Immature natural killer cell (primary cell): ENCODE data around the gene SLC23A3. TPM values are rescaled to one million over a fixed set of nuclear protein-coding genes. Genes with fewer than 3 reads are reported as not detected.

ENCODE experiments used
- DNase-seq, 3 donors: peaks; one replicate each; pipeline ENCODE4 v3.0.0; 2022; ENCODE audit warnings: mixed read lengths in 1 of 3
- H3K27ac Mint-ChIP-seq, 6 donors: one replicate each; pipeline ENCODE4 v1.8.0; 2020; ENCODE audit warnings: mixed read lengths in 6 of 6, mild to moderate bottlenecking in 5 of 6, inconsistent platforms in 4 of 6, moderate library complexity in 3 of 6
- H3K27me3 Mint-ChIP-seq, 3 donors: one replicate each; pipeline ENCODE4 v1.8.0; 2020 to 2021; ENCODE audit warnings: low read depth in 3 of 3, mild to moderate bottlenecking in 3 of 3, mixed read lengths in 3 of 3, moderate library complexity in 3 of 3, inconsistent platforms in 1 of 3
- H3K36me3 Mint-ChIP-seq, 3 donors: one replicate each; pipeline ENCODE4 v1.8.0; 2020; ENCODE audit warnings: mixed read lengths in 3 of 3, inconsistent platforms in 2 of 3, mild to moderate bottlenecking in 2 of 3
- H3K4me1 Mint-ChIP-seq, 2 donors: one replicate each; pipeline ENCODE4 v1.8.0; 2020; ENCODE audit warnings: inconsistent platforms in 2 of 2, mild to moderate bottlenecking in 2 of 2, mixed read lengths in 2 of 2, moderate library complexity in 1 of 2
- H3K4me3 Mint-ChIP-seq, 5 donors: one replicate each; pipeline ENCODE4 v1.8.0; 2020; ENCODE audit warnings: mild to moderate bottlenecking in 5 of 5, mixed read lengths in 5 of 5, inconsistent platforms in 3 of 5, moderate library complexity in 3 of 5
- H3K9me3 Mint-ChIP-seq, 6 donors: one replicate each; pipeline ENCODE4 v1.8.0; 2020; ENCODE audit warnings: mild to moderate bottlenecking in 6 of 6, mixed read lengths in 6 of 6, inconsistent platforms in 4 of 6, moderate library complexity in 3 of 6
- polyA plus RNA-seq, 3 donors: library from polyadenylated mRNA; unstranded; fragments of 300-500 nt; fragmentation: Illumina TruSeq; gene quantifications; one replicate each; pipeline ENCODE4 v1.2.3, GENCODE V29; 2021

The SLC23A3 gene
- polyA plus RNA-seq, 3 donors from 2014 or later, result 0.29 TPM; not detected in 2

DNA sequence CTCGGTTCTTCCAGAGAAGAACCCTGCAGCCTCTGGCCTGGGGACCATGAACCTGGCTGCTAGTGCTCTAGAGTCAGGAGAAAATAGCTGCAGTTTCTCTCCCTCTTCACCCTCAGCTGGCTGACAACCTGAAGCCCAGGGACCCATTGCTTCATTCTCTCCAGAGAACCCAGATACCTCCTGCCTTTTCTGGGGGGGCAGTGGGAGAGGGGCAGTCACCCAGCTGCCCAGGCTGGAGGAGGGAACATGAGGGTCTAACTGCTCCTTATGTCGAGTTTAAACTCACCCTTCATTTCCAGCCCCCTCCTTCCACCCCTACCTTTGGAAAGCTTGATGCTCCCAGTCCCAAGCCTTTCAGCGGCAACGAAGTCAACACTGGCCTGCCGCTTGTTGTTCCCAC is 29.1 kb upstream of the SLC23A3 start:
- H3K4me1 Mint-ChIP-seq, result peaks cover 13 to 14% of the 10 kb centered on the region in 2 donors
- peak overlapping the region in 1 of 5 donors; percentile 42 for H3K4me3 Mint-ChIP-seq
- H3K27me3 Mint-ChIP-seq, result peaks cover 0 to 12% (median 5%) of the 10 kb centered on the region in 3 donors
- H3K9me3 Mint-ChIP-seq, result no peaks in the 10 kb centered on the region
- H3K27ac Mint-ChIP-seq, result peak overlapping the region in 2 of 6 donors; percentile 17 to 21
- H3K36me3 Mint-ChIP-seq, result no peaks in the 10 kb centered on the region
- no peak for DNase-seq

DNA sequence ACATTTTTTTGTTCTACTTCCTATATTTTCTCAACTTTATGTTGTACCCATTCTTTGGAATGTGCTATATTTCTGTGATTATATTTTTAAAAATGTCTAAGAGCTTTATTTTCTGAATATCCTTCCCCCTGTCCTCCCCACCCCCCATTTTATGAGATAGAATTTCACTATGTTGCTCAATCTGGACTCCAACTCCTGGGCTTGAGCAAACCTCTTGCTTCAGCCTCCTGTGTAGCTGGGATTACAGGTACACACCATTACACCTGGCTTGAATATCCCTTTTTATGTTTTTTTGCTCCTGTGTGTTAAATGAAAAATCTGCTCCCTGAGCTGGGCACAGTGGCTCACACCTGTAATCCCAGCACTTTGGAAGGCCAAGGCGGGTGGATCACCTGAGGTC is 27.6 kb upstream of the SLC23A3 start:
- peaks cover 13 to 14% of the 10 kb centered on the region in 2 donors for H3K4me1 Mint-ChIP-seq
- no peak overlapping the region for H3K27ac Mint-ChIP-seq

DNA sequence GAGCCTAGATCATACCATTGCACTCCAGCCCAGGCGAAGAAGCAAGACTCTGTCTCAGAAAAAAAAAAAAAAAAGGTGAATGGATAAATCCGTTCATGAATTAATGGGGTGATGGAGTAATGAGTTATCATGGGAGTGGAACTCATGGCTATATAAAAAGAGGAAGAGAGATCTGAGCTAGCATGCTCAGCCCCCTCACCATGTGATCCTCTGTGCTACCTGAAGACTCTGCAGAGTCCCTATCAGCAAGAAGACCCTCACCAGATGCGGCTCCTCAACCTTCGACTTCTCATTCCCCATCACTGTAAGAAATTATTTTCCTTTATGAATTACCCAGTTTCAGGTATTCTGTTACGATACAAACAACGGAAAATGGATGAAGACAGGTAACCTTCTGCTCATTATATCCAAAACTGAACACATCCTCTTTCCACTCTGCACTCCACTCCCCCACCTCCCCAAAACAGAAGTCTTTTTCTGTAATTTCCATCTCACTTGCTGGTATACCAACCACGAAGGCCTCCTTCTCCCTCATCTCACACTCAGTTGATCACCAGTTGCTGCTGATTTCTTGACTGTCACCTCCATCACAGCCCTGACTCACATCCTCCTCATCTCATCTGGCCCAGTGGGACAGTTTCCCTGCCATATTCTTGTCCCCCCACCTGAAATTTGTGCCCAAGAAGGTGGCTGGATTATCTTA is 17.1 kb upstream of the SLC23A3 start:
- Mint-ChIP-seq H3K27me3 (no peaks in the 10 kb centered on the region), H3K27ac (peak overlapping the region in 2 of 6 donors; percentile 16 to 37), H3K4me1 (peaks cover 2 to 10% of the 10 kb centered on the region in 2 donors), H3K36me3 (peaks cover 9 to 24% (median 11%) of the 10 kb centered on the region in 3 donors), H3K9me3 (no peaks in the 10 kb centered on the region), H3K4me3 (no peak overlapping the region)
- no peak for DNase-seq

More for the DNA sequence above, 27.6 kb upstream of the SLC23A3 start:
- Mint-ChIP-seq H3K9me3 (no peaks in the 10 kb centered on the region), H3K27me3 (peaks cover 0 to 12% (median 5%) of the 10 kb centered on the region in 3 donors), H3K4me3 (no peak overlapping the region), H3K36me3 (no peaks in the 10 kb centered on the region)
- DNase-seq, result no peak

DNA sequence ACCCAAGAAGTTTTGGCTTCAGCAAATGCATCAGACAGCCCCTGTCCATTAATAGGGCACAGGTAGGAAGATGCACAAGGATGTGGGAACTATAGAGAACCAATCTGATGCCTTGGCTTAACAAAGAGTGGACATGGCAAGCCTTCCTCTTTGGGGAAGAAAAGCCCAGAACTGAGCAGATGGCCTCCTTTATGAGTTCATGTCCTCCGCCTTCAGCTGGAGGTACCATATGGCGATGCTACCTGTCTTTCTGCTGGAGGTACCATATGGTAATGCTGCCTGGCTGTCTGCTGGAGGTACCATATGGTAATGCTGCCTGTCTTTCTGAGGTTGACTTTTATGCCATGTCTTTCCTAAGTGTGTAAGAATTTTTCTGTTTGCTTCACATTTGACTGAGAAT is 14.3 kb upstream of the SLC23A3 start:
- H3K27me3 Mint-ChIP-seq, result peaks cover 0 to 3% (median 0%) of the 10 kb centered on the region in 3 donors
- DNase-seq, result no peak
- peaks cover 13 to 39% (median 15%) of the 10 kb centered on the region in 3 donors for H3K36me3 Mint-ChIP-seq
- peak overlapping the region in 3 of 6 donors; percentile 30 to 72 (median 37) for H3K27ac Mint-ChIP-seq
- no peak overlapping the region for H3K4me3 Mint-ChIP-seq
- H3K9me3 Mint-ChIP-seq, result no peaks in the 10 kb centered on the region
- peaks cover 14 to 29% of the 10 kb centered on the region in 2 donors for H3K4me1 Mint-ChIP-seq

DNA sequence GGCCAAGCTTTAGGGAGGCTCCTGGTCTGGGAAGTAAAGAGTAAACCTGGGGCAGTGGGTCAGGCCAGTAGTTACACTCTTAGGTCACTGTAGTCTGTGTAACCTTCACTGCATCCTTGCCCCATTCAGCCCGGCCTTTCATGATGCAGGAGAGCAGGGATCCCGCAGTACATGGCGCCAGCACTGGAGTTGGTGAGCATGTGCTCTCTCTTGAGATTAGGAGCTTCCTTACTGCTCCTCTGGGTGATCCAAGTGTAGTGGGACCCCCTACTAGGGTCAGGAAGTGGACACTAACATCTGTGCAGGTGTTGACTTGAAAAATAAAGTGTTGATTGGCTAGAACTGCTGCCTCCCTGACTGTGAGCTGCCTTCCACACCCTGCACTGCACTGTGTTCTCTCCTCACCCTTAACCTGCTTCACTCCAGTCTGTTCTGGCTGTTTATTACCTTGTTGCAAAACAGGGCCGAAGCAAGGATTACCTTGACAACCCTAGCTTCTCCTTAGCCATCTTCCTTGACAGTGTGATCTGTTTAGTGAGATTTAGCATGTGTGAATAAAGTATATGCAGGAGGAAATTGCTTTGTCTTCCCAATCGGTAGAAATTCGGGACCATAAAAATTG is 13.4 kb upstream of the SLC23A3 start:
- no peak for DNase-seq
- Mint-ChIP-seq H3K4me3 (no peak overlapping the region), H3K36me3 (peaks cover 13 to 39% (median 15%) of the 10 kb centered on the region in 3 donors), H3K4me1 (peaks cover 21 to 36% of the 10 kb centered on the region in 2 donors), H3K27me3 (peaks cover 5 to 12% (median 6%) of the 10 kb centered on the region in 3 donors), H3K27ac (peak overlapping the region in 3 of 6 donors; percentile 27 to 58 (median 51)), H3K9me3 (no peaks in the 10 kb centered on the region)

DNA sequence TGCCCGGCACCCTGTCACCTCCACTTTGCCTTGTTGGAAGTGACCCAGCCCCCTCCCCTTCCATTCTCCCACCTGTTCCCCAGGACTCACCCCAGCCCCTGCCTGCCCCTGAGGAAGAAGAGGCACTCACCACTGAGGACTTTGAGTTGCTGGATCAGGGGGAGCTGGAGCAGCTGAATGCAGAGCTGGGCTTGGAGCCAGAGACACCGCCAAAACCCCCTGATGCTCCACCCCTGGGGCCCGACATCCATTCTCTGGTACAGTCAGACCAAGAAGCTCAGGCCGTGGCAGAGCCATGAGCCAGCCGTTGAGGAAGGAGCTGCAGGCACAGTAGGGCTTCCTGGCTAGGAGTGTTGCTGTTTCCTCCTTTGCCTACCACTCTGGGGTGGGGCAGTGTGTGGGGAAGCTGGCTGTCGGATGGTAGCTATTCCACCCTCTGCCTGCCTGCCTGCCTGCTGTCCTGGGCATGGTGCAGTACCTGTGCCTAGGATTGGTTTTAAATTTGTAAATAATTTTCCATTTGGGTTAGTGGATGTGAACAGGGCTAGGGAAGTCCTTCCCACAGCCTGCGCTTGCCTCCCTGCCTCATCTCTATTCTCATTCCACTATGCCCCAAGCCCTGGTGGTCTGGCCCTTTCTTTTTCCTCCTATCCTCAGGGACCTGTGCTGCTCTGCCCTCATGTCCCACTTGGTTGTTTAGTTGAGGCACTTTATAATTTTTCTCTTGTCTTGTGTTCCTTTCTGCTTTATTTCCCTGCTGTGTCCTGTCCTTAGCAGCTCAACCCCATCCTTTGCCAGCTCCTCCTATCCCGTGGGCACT is 12.7 kb upstream of the SLC23A3 start:
- H3K9me3 Mint-ChIP-seq, result no peaks in the 10 kb centered on the region
- peak overlapping the region in 2 of 6 donors; percentile 40 to 46 for H3K27ac Mint-ChIP-seq
- peaks cover 9 to 18% (median 11%) of the 10 kb centered on the region in 3 donors for H3K27me3 Mint-ChIP-seq
- H3K36me3 Mint-ChIP-seq, result peaks cover 13 to 39% (median 15%) of the 10 kb centered on the region in 3 donors
- H3K4me1 Mint-ChIP-seq, result peaks cover 23 to 39% of the 10 kb centered on the region in 2 donors
- no peak overlapping the region for H3K4me3 Mint-ChIP-seq
- no peak for DNase-seq

DNA sequence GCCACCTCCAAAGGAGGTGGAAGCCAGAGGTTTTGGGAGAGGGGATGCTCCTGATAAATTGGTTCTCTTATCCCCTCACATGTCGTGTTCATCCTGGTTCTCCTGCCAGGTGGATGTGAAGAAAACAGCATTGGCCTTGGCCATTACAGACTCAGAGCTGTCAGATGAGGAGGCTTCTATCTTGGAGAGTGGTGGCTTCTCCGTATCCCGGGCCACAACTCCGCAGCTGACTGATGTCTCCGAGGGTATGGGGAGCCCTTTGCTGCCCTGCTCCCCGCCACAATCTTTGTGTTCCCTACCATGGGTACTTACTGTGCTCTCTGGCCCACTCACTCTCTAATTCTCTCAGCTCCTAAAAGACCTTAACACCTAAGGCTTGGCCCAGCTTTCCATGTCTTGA is 11.7 kb upstream of the SLC23A3 start:
- peaks cover 16 to 24% (median 16%) of the 10 kb centered on the region in 3 donors for H3K27me3 Mint-ChIP-seq
- no peak for DNase-seq
- no peak overlapping the region for H3K4me3 Mint-ChIP-seq
- peak overlapping the region in 2 of 6 donors; percentile 26 to 55 for H3K27ac Mint-ChIP-seq
- H3K36me3 Mint-ChIP-seq, result peaks cover 13 to 39% (median 15%) of the 10 kb centered on the region in 3 donors
- H3K4me1 Mint-ChIP-seq, result peaks cover 28 to 45% of the 10 kb centered on the region in 2 donors
- no peaks in the 10 kb centered on the region for H3K9me3 Mint-ChIP-seq

DNA sequence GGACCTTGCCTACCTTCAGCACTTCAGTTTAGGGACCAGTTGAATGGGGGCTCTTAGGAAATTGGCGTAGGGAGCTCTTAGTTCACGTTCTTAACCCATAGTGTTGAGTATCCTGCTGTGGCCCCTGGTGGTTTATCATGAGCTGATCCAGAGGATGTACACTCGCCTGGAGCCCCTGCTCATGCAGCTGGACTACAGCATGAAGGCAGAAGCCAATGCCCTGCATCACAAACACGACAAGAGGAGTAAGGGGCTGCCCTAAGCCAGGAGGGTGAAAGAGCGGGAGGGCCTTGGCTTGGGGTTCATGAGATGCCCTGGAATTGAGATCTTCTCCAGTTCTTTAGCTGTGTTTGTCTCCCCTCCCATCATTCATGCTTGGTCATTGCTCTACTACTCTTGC is 11.1 kb upstream of the SLC23A3 start:
- Mint-ChIP-seq H3K4me3 (peak overlapping the region in 2 of 5 donors; percentile 23 to 53), H3K9me3 (no peaks in the 10 kb centered on the region)

DNA sequence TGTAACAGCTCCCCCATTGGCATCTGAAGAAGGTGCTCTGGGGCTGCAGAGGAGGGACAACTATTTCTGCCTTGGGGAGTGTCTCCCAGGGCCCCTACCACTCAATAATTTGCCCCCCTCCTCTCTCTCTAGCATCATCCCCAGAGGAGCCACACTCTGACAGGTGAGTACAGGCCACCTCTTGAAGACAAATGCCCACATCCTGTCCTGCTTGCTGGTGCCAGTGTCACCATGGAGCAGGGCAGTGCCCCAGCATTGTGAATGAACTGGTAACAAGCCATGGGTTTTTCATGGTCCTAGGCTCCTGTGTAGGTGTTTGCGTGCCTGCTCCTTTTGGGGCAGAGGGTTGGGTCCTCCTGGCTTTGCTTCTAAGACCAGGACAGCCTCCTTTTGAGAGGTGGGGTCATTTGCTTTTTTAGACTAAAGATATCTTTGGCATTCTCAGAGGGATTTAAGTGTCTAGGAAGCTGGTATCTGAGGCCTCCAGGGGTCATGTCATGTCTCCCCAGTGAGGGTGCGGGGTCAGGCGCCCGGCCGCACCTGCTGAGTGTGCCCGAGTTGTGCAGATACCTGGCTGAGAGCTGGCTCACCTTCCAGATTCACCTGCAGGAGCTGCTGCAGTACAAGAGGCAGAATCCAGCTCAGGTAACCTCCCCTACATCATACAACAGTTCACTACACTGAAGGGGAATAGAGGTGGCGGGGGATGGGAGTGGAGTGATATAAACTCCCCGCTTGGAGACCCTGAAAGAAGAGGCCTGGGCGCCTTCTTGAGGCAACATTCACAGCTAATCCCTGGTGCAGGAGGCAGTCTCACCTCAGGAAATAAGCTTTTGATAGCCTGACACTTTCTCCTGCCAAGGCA is 10.0 kb upstream of the SLC23A3 start:
- Mint-ChIP-seq H3K36me3 (peaks cover 9 to 30% (median 10%) of the 10 kb centered on the region in 3 donors), H3K4me3 (peak overlapping the region; percentile 84 to 97 (median 95)), H3K27ac (peak overlapping the region; percentile 57 to 94 (median 86)), H3K4me1 (peaks cover 38 to 56% of the 10 kb centered on the region in 2 donors), H3K9me3 (no peaks in the 10 kb centered on the region), H3K27me3 (peaks cover 16 to 28% (median 16%) of the 10 kb centered on the region in 3 donors)
- no peak for DNase-seq

More for the DNA sequence above, 11.1 kb upstream of the SLC23A3 start:
- Mint-ChIP-seq H3K27me3 (peaks cover 16 to 27% (median 16%) of the 10 kb centered on the region in 3 donors), H3K4me1 (peaks cover 31 to 49% of the 10 kb centered on the region in 2 donors), H3K36me3 (peaks cover 13 to 39% (median 15%) of the 10 kb centered on the region in 3 donors), H3K27ac (peak overlapping the region in 2 of 6 donors; percentile 55 to 75)
- no peak for DNase-seq

DNA sequence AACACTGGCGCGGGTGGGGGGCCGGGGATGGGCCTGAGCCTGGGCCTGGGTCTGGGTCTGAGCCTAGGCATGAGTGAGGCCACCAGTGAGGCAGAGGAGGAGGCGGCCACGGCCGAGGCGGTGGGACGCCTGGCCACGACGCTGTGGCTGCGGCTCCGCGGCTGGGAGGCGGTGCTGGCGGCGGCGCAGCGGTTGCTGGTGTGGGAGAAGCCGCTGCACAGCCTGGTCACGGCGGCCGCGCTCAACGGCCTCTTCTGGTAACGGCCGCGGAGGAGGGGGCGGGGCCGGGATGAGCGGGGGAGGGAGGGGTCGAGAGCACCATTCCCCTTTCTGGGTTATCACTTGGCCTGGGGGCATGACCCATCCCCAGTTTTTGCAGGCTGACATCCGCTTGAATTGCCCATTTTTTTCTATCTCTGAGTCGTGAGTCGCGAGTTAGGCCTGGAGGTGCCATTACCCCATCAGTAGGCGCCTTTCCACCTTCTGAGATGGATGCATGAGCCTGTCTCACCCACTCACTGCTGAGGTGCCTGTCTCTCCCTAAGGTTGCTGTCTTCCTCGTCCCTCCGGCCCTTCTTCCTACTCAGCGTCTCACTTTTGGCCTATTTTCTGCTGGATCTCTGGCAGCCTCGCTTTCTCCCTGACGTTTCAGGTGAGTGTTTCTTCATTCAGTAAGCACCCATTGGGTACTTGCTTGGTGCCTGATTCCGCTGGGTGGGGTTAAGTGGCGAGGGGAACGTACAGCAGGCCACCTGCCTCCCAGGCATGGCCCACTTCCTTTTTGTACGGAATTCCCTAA is 8.7 kb upstream of the SLC23A3 start:
- Mint-ChIP-seq H3K27ac (peak overlapping the region; percentile 90 to 99 (median 94)), H3K36me3 (peaks cover 14 to 34% (median 14%) of the 10 kb centered on the region in 3 donors), H3K27me3 (peaks cover 16 to 28% (median 18%) of the 10 kb centered on the region in 3 donors), H3K9me3 (no peaks in the 10 kb centered on the region), H3K4me1 (peaks cover 48 to 66% of the 10 kb centered on the region in 2 donors), H3K4me3 (peak overlapping the region; percentile 84 to 97 (median 95))
- no peak for DNase-seq

DNA sequence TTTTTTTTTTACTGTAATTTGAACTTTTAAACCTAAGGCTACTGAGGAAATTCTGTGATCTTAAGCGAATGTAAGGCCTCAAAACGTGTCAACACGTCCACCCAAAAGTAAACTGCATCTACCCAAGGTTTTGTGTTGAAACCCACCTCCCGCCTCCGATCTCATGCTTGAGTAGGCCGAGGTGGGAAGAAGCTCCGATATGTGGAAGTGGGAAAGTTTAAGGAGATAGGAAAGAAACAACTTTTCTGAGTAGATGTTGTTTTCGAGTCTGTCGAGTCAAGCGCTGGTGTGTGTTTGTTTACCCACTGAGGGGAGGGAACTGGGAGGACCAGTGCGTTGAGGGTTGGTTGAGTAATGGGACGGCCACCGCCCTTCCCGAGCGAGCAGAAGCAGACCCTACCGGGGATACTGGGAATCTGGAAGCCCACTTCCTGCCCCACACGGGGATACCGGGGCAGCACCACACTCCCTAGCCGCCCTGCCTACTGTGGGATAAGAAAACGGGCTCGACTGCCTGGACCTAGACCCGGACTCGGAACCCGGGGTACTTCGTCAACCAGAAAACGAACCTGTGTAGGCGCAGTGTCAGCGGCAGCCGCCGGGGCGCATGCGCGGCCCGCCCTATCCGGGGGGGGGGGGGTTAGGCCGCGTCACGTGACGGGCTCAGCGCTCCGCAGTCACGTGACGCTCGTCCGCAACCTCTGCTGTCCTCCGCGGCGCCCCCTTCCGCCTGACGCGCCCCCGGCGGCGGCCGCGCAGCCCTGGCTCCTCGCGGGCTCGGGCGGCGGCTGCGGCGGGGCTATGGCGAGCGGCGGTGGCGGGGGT is 7.9 kb upstream of the SLC23A3 start, which contains the start of gene RETREG2:
RETREG2 (plus strand) TSS at position 724 of the 825 bp plus-strand sequence; CDS start at position 802, 78 bp downstream.
- peak; percentile 84 to 90 (median 88) for DNase-seq
- Mint-ChIP-seq H3K36me3 (peaks cover 11 to 33% (median 11%) of the 10 kb centered on the region in 3 donors), H3K4me1 (peaks cover 46 to 58% of the 10 kb centered on the region in 2 donors), H3K27me3 (peaks cover 16 to 28% (median 18%) of the 10 kb centered on the region in 3 donors), H3K27ac (peak within 1 kb of the TSS; percentile 98 to 100 (median 98)), H3K4me3 (peak within 1 kb of the TSS; percentile 90 to 97 (median 97)), H3K9me3 (no peaks in the 10 kb centered on the region)
